Spleen (tissue), 11 donors: Measurements from ENCODE around the gene CACNA1D. TPM values are rescaled to one million over a fixed set of nuclear protein-coding genes. Genes with fewer than 3 reads are reported as not detected.

Experiments used
- DNase-seq: peaks from one replicate; pipeline ENCODE4 v3.0.0-alpha.2; 2020
- H3K27ac ChIP-seq, 8 donors: fragments of 200-600 bp; sonication (generic) in 7 of 8; 1 replicate in 4 of 8; 2 replicates in 4 of 8; pipeline versions ENCODE4 v1.5.0 to v1.8.0; 2016 to 2021; ENCODE audit warnings: inconsistent platforms in 4 of 8, mild to moderate bottlenecking in 4 of 8, moderate library complexity in 1 of 8
- H3K27me3 ChIP-seq, 7 donors: fragments of 200-600 bp; sonication (generic) in 6 of 7; replicated peaks in 1 of 7; 1 replicate in 4 of 7; 2 replicates in 3 of 7; pipeline versions ENCODE4 v1.5.0 to v1.8.0; 2016 to 2021; ENCODE audit warnings: inconsistent platforms in 3 of 7, mild to moderate bottlenecking in 1 of 7
- H3K36me3 ChIP-seq, 6 donors: fragments of 200-600 bp; sonication (generic) in 5 of 6; 1 replicate in 4 of 6; 2 replicates in 2 of 6; pipeline versions ENCODE4 v1.5.0 to v1.8.0; 2016 to 2021; ENCODE audit warnings: inconsistent platforms in 2 of 6
- H3K4me1 ChIP-seq, 6 donors: fragments of 200-600 bp; sonication (generic) in 5 of 6; 1 replicate in 3 of 6; 2 replicates in 3 of 6; pipeline versions ENCODE4 v1.5.0 to v1.8.0; 2016 to 2021; ENCODE audit warnings: inconsistent platforms in 3 of 6
- H3K4me3 ChIP-seq, 8 donors: fragments of 200-600 bp; sonication (generic) in 7 of 8; 1 replicate in 4 of 8; 2 replicates in 4 of 8; pipeline versions ENCODE4 v1.5.0 to v1.8.0; 2016 to 2021; ENCODE audit warnings: inconsistent platforms in 4 of 8, mild to moderate bottlenecking in 4 of 8, moderate library complexity in 2 of 8
- H3K9me3 ChIP-seq, 8 donors: fragments of 200-600 bp; sonication (generic) in 7 of 8; 1 replicate in 4 of 8; 2 replicates in 4 of 8; pipeline versions ENCODE4 v1.5.0 to v1.8.0; 2016 to 2021; ENCODE audit warnings: inconsistent platforms in 4 of 8
- CTCF ChIP-seq, 11 experiments: fragments of 200-600 bp in 7 of 11; fragments of 450-650 bp in 4 of 11; sonication (generic) in 4 of 11; IDR thresholded peaks in 8 of 11; conservative IDR thresholded peaks in 3 of 11; 1 replicate in 7 of 11; 2 replicates in 4 of 11; pipeline versions ENCODE4 v1.4.0 to v1.8.0; 2016 to 2021; ENCODE audit warnings: antibody characterized with exemption in 11 of 11, inconsistent platforms in 4 of 11, mild to moderate bottlenecking in 1 of 11
- POLR2A ChIP-seq, 3 donors: fragments of 450-650 bp; IDR thresholded peaks; one replicate each; pipeline ENCODE4 v1.5.1; 2017; ENCODE audit warnings: antibody characterized with exemption in 3 of 3, mild to moderate bottlenecking in 1 of 3
- POLR2AphosphoS5 ChIP-seq, 3 donors: sonication (generic); formaldehyde crosslinking; IDR thresholded peaks; one replicate each; pipeline ENCODE4 v1.5.1; 2017; ENCODE audit warnings: antibody characterized with exemption in 3 of 3
- WGBS, 5 donors: extraction: QIAGEN DNeasy Blood & Tissue Kit in 3 of 5; methylation state at CpG; one replicate each; pipeline versions ENCODE4 v1.1.5 to v1.1.7; 2013 to 2018; 5-methylcytosine and 5-hydroxymethylcytosine counted together
- intact Hi-C: fragments of 100-400 bp; cut with DNase I; formaldehyde crosslinking; loops from one replicate; pipeline ENCODE4 v1.15.0; 2023; ENCODE audit warnings: low total_unique reads
- polyA plus RNA-seq, 3 donors: library from polyadenylated mRNA; stranded (reverse); fragments of 200-250 nt; gene quantifications; one replicate each; pipeline ENCODE4 v1.2.1, GENCODE V29; 2013
- total RNA-seq, 7 donors: library from RNA; depleted of rRNA in 3 of 7; stranded (reverse); fragments of >200 nt in 3 of 7; fragmentation: NEBNext Ultra II Directional in 4 of 7; extraction: Animal tissue kit (Norgen Biotek cat#: 25700) in 4 of 7; gene quantifications; one replicate each; pipeline versions ENCODE4 v1.1.0 to v1.2.1, GENCODE V29; 2016 to 2021
- donor health status: healthy with polysubstance abuse.
- donor health status: DM: no; HTN: no; CAD: no; lungs with moderate emphysema.
- donor health status: DM: no; HTN: no; CAD: no.
- donor health status: Bipolar disorder and iron deficiency.
- donor health status: healthy.
- donor health status: DM: no; HTN: no; CAD: no.
- donor health status: DM: yes; HTN: yes; CAD: no.

CACNA1D gene
- total and polyA plus RNA-seq, 10 donors: 0.55 to 89.3 (median 19.1) TPM

- Histone ChIP-seq H3K9me3 (no peaks in the 10 kb centered on the region), H3K4me1 (no peaks in the 10 kb centered on the region), H3K27ac (no peak overlapping the region), H3K36me3 (no peaks in the 10 kb centered on the region), H3K4me3 (no peak overlapping the region), H3K27me3 (no peaks in the 10 kb centered on the region)
- no peak for DNase-seq
- no peak for TF ChIP-seq POLR2A (IDR thresholded peaks at IDR 0.05)
- TF ChIP-seq POLR2AphosphoS5 (IDR thresholded peaks at IDR 0.05): no peak
- no peak for TF ChIP-seq CTCF (IDR thresholded peaks at IDR 0.05 in 8 of 11, conservative IDR thresholded peaks at IDR 0.05 in 3 of 11)
- intact Hi-C loops: no loop called here
- 81 to 89% (median 83%) methylated on average over 2 of the region's 2 CpGs for WGBS, 5 donors
Measured at GRCh38 chr3:53780806-53781205, 286.4 kb downstream of the CACNA1D start.

GRCh38 chr3:53787016-53787415 lies 292.6 kb downstream of the CACNA1D start:
- Histone ChIP-seq H3K4me3 (no peak overlapping the region), H3K27me3 (no peaks in the 10 kb centered on the region), H3K4me1 (no peaks in the 10 kb centered on the region), H3K9me3 (no peaks in the 10 kb centered on the region), H3K27ac (no peak overlapping the region), H3K36me3 (no peaks in the 10 kb centered on the region)
- no peak for DNase-seq
- WGBS, 5 donors: 81 to 92% (median 86%) methylated on average over 9 of the region's 9 CpGs
- intact Hi-C loops: no loop called here
- TF ChIP-seq CTCF (IDR thresholded peaks at IDR 0.05 in 8 of 11, conservative IDR thresholded peaks at IDR 0.05 in 3 of 11): no peak
- TF ChIP-seq POLR2AphosphoS5 (IDR thresholded peaks at IDR 0.05): no peak
- TF ChIP-seq POLR2A (IDR thresholded peaks at IDR 0.05): no peak

- WGBS, 5 donors: 69 to 76% (median 75%) methylated on average over 5 of the region's 5 CpGs
- intact Hi-C loops: no loop called here
- Histone ChIP-seq H3K36me3 (no peaks in the 10 kb centered on the region), H3K4me3 (no peak overlapping the region), H3K9me3 (no peaks in the 10 kb centered on the region), H3K27me3 (no peaks in the 10 kb centered on the region), H3K27ac (no peak overlapping the region), H3K4me1 (no peaks in the 10 kb centered on the region)
- no peak for DNase-seq
- TF ChIP-seq CTCF (IDR thresholded peaks at IDR 0.05 in 8 of 11, conservative IDR thresholded peaks at IDR 0.05 in 3 of 11) (no peak), POLR2AphosphoS5 (IDR thresholded peaks at IDR 0.05) (no peak), POLR2A (IDR thresholded peaks at IDR 0.05) (no peak)
Measured at GRCh38 chr3:53788038-53788437, 293.6 kb downstream of the CACNA1D start.

GRCh38 chr3:53789459-53789858 lies 295.0 kb downstream of the CACNA1D start:
- intact Hi-C loops: no loop called here
- Histone ChIP-seq H3K4me1 (no peaks in the 10 kb centered on the region), H3K4me3 (no peak overlapping the region), H3K36me3 (no peaks in the 10 kb centered on the region), H3K27ac (no peak overlapping the region), H3K9me3 (no peaks in the 10 kb centered on the region), H3K27me3 (no peaks in the 10 kb centered on the region)
- no peak for DNase-seq
- WGBS, 5 donors: 81 to 89% (median 86%) methylated on average over 16 of the region's 16 CpGs
- TF ChIP-seq CTCF (IDR thresholded peaks at IDR 0.05 in 8 of 11, conservative IDR thresholded peaks at IDR 0.05 in 3 of 11) (no peak), POLR2A (IDR thresholded peaks at IDR 0.05) (no peak), POLR2AphosphoS5 (IDR thresholded peaks at IDR 0.05) (no peak)
